ENCODE data around the gene NOS1AP. TPM values are rescaled to one million over a fixed set of nuclear protein-coding genes. Genes with fewer than 3 reads are reported as not detected.

Gene NOS1AP
- total and polyA plus RNA-seq, 2 experiments from 2014 or later, result 4.9 to 6.6 TPM

- Histone ChIP-seq H3K27ac (peak overlapping the region; percentile 75), H3K27me3 (no peaks in the 10 kb centered on the region), H3K36me3 (no peaks in the 10 kb centered on the region), H3K4me3 (no peak overlapping the region), H3K9me3 (ENCODE audit: low read depth) (no peaks in the 10 kb centered on the region), H3K4me1 (ENCODE audit: low read depth) (peaks cover 16% of the 10 kb centered on the region)
- peak; percentile 57 to 71 for DNase-seq (ENCODE audit: low read depth in 1 of 2, low spot score in 1 of 2)
- no peak for TF ChIP-seq CTCF (IDR thresholded peaks at IDR 0.05; ENCODE audit: low read depth, low read length)
Observed at GRCh38 chr1:162175379-162176081, 106.0 kb downstream of the NOS1AP start.

- TF ChIP-seq CTCF (IDR thresholded peaks at IDR 0.05; ENCODE audit: low read depth, low read length), result no peak
- H3K27me3 ChIP-seq, result no peaks in the 10 kb centered on the region
- H3K36me3 ChIP-seq, result no peaks in the 10 kb centered on the region
- peaks cover 21% of the 10 kb centered on the region for H3K4me1 ChIP-seq (ENCODE audit: low read depth)
- no peaks in the 10 kb centered on the region for H3K9me3 ChIP-seq (ENCODE audit: low read depth)
- DNase-seq (ENCODE audit: low read depth in 1 of 2, low spot score in 1 of 2), result no peak
- H3K4me3 ChIP-seq, result no peak overlapping the region
- H3K27ac ChIP-seq, result no peak overlapping the region
Observed at GRCh38 chr1:162177126-162177525, 107.6 kb downstream of the NOS1AP start.

GRCh38 chr1:162178432-162178831 is 108.9 kb downstream of the NOS1AP start:
- H3K27me3 ChIP-seq, result no peaks in the 10 kb centered on the region
- H3K4me1 ChIP-seq (ENCODE audit: low read depth), result peaks cover 21% of the 10 kb centered on the region
- DNase-seq (ENCODE audit: low read depth in 1 of 2, low spot score in 1 of 2), result no peak
- H3K9me3 ChIP-seq (ENCODE audit: low read depth), result no peaks in the 10 kb centered on the region
- TF ChIP-seq CTCF (IDR thresholded peaks at IDR 0.05; ENCODE audit: low read depth, low read length), result no peak
- no peak overlapping the region for H3K27ac ChIP-seq
- no peaks in the 10 kb centered on the region for H3K36me3 ChIP-seq
- no peak overlapping the region for H3K4me3 ChIP-seq

GRCh38 chr1:162179121-162179520 is 109.6 kb downstream of the NOS1AP start:
- no peak for TF ChIP-seq CTCF (IDR thresholded peaks at IDR 0.05; ENCODE audit: low read depth, low read length)
- Histone ChIP-seq H3K4me1 (ENCODE audit: low read depth) (peaks cover 21% of the 10 kb centered on the region), H3K27ac (no peak overlapping the region), H3K27me3 (no peaks in the 10 kb centered on the region), H3K4me3 (no peak overlapping the region), H3K36me3 (no peaks in the 10 kb centered on the region), H3K9me3 (ENCODE audit: low read depth) (no peaks in the 10 kb centered on the region)
- DNase-seq (ENCODE audit: low read depth in 1 of 2, low spot score in 1 of 2), result no peak

GRCh38 chr1:162180813-162181212 is 111.3 kb downstream of the NOS1AP start:
- Histone ChIP-seq H3K27ac (peak overlapping the region; percentile 56), H3K27me3 (no peaks in the 10 kb centered on the region), H3K9me3 (ENCODE audit: low read depth) (no peaks in the 10 kb centered on the region), H3K4me1 (ENCODE audit: low read depth) (peaks cover 19% of the 10 kb centered on the region), H3K36me3 (no peaks in the 10 kb centered on the region), H3K4me3 (no peak overlapping the region)
- no peak for DNase-seq (ENCODE audit: low read depth in 1 of 2, low spot score in 1 of 2)
- TF ChIP-seq CTCF (IDR thresholded peaks at IDR 0.05; ENCODE audit: low read depth, low read length), result no peak
